Kasumi-1 (cell line): Measurements from ENCODE around the gene FGF22.

Experiments used
- DNase-seq, 2 experiments: peaks; one replicate each; lab custom pipeline; 2025; lab: John Stamatoyannopoulos, UW

FGF22 gene

DNA sequence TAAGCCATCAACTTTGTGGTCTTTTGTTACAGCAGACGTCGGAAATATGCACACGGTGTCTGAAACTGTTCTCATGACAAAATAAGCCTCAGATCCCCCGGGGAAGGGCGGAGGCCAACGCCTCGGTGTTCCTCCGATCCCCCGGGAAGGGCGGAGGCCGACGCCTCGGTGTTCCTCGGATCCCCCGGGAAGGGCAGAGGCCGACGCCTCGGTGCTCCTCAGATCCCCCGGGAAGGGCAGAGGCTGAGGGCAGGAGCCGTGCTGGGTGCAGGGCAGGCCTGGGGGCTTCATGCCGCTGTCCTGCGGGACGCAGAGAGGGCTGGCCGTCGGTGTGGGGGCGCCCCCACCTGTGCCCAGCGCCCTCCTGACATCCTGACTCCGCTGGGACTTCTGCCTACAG lies 4.7 kb downstream of the FGF22 start:
- DNase-seq, result no peak

DNA sequence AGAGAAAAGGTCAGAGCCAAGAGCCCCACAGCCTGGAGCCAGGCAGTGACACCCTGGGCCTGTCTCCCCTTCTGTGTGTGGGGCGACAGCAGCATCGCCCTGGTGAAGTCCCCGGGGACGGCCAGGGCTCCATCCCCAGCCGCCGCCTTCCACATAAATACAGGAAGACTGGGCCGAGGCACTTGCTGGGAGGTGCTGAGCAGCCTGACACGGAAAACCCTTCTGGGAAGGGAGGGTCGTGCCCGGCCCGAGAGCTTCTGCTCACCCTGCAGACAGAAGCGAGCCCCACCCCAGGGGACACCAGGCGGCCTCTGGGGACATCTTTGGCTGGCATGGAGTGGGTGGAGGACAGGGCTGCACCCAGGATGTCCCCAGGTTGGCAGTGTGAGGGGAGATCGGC lies 5.1 kb downstream of the FGF22 start:
- no peak for DNase-seq

DNA sequence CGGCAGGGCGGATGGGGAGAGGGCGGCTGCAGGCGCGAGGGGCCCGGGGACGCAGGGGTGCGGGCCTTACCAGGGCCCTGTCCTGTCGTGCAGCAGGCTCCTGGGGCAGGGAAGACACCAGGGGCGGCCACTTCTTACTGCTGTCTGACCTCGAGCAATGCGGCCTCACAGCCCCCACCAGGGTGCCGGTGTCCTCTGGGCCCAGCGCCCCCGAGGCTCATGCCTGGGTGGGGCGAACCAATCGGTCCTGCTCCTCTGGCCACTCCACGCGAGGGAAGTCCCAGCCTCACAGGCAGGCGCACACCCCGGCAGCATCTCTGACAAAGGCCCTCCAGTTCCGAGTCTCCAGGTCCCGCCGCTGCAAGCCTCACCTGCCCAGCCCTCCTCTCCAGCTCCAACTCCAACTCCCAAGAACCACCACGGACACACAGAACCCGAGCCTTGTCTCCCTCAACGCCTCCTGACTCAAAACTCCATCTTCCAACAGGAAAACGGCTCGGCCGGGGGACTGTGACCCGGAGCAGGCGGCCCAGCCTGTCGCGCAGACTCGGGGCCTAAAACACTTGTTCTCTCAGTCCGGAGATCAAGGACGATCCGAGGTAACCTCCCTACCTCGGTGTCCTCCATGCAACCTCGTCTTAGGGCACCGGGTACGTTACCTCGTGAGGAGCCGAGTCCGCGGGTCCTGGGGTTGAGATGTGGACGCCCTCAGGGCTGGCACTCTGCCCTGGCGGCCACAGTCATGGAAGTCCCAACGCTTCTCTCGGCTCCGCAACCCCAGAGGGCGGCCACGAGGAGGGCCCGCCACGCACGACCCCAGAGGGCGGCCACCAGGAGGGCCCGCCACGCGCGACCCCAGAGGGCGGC lies 6.5 kb downstream of the FGF22 start:
- DNase-seq, result no peak

DNA sequence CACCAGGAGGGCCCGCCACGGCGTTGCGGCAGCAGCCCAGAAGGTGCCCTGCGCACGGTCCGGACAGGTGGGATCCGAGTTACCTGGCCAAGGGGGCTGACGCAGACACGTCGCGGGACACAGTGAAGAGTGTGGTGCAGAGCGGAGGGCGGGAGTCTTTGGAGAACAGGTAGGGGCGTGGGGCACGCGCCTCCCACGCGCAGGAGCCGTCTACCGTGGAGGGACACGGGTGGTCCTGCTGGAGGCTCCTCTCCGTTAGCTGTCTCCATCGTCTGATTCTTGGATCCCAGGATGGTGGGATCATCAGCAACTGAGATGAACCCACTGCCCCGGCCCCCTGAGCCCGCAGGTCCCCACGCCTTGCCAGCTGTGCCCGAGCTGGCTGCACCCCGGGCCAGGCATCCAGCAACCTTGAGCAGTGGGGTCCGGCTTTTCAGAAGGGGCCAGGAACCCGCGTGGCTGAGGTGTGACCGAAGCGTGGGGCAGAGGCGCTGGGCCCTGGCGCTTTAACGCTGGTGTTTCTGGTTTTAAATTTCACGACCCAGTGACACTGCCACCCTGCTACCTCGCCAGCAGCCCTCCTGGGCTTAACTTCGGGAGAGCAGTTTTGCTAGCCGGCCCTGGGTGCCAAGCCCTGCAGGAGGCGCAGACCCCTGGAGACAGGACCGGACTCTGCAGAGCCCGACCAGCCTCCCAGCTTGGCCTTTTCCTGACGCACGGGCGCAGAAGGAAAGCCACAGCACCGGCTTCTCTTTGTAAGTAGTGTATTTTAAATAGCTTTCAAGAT lies 7.3 kb downstream of the FGF22 start:
- no peak for DNase-seq

DNA sequence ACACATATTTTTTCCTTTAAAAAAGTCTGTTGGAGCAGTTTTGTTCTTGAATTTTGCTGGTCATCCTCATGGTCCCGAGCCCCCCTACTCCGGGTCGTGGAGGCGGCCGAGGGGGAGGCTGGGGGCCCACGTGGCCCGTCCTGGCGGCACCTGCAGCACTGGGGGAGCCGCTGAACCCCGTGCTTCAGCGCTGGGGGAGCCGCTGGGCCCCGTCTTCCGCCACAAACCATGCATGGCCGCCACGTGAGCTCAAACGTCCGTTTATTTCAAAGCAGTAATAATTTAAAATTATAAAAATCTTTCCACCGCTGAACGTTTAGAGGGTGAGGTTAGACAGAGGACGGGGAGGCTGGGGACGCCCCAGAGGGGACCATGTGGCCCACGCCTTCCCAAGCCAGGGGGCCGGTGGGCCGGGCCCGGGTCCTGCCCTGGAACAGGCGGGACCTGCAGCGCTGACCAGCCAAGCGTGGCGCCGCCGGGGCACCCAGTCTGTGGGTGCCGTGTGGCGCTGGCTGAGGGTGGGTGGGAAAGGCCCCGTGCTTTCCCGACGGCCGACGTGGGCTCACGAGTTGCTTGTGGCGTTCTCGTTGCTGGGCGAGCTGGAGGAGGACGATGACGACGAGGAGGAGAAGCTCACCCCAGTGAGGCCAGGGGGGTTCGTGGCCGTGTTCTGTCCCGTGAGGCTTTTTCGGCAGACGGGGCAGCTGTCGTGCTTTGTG lies 8.0 kb downstream of the FGF22 start:
- DNase-seq, result no peak

DNA sequence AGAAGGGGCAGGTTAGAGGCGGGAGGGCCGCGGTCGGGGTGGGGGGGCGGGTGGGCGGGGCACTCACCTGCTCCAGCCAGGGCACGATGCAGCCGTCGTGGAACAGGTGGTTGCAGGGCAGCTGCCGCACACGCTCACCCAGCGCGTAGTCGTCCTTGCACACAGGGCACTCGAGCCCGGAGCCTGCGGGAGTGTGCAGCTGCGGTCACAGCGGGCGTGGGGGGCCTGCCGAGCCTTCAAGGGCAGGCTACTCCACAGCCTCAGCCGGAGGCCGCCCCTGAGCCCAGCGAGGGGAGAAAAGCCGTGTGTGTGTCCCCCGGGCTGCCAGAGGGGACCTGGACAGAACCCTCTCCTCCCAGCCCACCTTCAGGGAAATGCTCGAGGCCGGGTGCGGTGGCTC lies 8.6 kb downstream of the FGF22 start:
- no peak for DNase-seq

DNA sequence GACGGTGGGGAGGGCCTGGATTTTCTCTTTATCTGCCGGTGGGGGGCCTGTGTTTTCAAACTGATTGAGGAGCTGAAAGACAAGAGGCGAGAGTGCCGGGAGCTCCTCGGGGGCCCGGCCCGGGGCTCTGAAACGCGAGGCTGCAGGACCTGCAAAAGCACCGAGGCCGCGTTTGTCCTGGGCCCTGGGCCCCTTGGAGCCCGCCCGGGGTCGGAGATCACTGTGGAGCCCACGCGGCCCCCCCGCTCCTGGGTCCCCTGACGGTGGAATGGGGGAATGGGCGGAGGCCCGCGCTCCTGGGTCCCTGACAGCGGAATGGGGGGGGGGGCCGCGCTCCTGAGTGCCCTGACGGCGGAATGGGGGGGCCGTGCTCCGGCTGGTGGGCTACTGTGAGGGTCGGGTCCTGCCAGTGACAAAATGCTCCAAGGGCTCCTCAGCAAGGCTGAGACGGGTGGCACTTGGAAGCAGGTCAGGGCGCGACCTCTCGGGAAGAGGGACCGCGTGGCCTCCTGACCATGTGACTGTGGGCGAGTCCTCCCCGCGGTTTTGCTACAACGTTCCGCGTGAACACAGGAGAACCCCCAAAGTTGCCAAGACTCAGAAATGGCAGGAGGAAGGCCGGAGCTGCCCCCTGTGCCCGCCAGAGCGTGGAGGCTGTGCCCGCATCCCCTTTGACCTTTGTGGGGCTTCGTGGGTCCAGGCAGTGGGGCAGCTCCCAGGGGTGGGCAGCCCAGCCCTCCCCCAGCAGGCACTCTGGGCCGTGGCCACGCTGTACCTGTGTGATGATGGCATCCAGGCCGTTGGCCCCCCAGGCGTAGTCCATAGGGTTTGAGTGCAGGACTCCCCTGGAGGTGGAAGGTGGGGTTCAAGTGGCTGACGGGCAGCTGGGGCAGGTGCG lies 9.5 kb downstream of the FGF22 start:
- DNase-seq, result no peak

DNA sequence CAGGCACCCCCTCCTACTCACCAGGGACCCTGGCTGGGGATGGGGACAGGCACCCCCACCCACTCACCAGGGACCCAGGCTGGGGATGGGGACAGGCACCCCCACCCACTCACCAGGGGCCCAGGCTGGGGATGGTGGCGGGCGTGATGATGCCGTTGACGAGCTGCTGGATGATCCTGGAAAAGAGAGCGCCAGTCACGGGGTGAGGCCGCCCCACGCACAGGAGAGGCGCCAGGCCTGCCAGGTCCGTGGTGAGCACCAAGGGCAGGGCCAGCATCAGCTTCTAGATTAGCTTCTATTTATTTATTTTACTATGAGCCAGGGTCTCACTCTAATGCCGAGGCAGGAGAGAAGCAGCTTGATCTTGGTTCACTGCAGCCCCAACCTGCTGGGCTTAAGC lies 10.4 kb downstream of the FGF22 start:
- no peak for DNase-seq

GRCh38 chr19:651114-651818 lies 11.6 kb downstream of the FGF22 start:
- DNase-seq, result no peak

DNA sequence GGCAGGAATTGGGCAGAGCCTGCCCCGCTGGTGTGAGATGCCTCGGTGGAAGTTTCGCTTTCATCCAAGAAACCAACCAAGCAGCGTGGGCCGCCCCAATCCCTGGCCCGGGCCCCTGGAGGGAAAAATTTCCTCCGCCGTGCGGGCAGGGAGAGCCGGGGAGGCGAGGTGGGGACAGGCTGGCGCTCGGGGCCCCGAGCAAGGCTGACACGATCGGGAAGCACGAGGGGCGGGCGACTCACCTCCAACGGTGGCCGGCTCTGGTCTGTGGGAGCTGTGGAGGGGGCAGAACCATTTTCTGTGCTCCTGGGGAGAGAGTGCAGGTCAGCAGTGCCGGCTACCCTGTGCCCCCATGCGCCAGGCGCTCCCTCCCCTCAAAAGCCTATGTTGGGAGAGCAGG lies 12.3 kb downstream of the FGF22 start:
- DNase-seq, result no peak

DNA sequence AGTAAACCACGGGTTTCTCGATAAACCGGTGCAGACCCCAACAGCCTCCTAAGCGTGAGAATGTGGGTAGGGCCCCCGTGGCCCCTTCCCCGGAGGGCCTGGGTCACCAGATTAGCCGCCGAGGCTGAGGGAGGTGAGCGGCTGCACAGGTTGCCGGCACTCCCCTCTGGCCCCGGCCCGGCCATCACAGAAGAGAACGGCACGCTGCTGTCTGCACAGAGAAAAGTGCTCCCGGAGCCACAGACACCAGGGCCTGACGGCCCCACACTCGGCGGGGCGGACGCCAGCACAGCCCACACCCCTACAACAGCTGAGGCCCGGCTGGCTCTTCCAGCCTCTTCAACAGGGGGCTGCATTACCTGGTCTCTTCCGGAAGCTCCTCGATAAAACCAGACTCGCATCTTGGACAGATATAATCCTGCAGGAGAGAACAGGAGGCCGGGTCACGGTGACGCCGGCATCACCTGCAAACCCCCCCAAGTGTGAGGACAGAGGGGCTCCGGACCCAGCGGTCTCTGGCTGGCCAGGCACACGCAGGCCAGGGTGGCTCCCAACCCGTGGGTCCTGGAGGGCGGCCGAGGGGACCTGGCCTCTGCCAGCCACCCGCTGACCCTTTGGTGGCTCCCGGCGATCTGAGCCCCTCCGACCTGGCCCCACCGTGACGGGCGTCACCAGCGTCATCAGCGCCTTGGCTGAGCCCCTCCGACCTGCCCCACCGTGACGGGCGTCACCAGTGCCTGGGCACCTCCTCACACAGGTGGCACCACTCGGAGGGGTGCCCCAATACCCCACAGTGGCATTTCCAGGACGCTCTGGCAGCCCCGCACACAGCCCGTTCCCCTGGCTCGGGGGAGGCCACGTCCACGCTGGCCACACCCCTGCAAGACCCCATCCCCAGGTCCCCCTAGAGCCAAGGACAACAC lies 13.0 kb downstream of the FGF22 start:
- DNase-seq, result no peak

- DNase-seq, result no peak
These were observed 13.7 kb downstream of the FGF22 start for GRCh38 chr19:653425-653824.

DNA sequence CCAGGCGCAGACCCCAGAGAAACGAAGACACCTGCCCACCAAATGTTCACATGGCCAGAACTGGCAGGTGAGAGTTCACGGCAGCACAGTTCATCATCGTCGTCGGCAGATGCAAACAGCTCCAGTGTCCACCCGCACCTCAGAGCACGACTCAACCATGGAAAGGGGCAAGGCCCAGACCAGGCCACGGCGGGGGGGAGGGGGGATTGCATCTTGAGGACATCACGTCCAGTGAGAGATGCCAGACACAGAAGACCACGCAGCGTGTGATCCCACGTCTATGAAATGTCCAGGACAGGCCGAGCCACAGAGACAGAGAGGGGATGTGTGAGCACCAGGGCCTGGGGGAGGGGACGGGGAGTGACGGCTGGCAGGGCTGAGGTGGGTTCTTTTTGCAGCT lies 16.0 kb downstream of the FGF22 start:
- DNase-seq, result no peak

GRCh38 chr19:656751-657559 lies 17.3 kb downstream of the FGF22 start:
- DNase-seq, result no peak

GRCh38 chr19:657611-658010 lies 17.9 kb downstream of the FGF22 start:
- DNase-seq, result no peak

GRCh38 chr19:658059-658839 lies 18.6 kb downstream of the FGF22 start:
- no peak for DNase-seq

DNA sequence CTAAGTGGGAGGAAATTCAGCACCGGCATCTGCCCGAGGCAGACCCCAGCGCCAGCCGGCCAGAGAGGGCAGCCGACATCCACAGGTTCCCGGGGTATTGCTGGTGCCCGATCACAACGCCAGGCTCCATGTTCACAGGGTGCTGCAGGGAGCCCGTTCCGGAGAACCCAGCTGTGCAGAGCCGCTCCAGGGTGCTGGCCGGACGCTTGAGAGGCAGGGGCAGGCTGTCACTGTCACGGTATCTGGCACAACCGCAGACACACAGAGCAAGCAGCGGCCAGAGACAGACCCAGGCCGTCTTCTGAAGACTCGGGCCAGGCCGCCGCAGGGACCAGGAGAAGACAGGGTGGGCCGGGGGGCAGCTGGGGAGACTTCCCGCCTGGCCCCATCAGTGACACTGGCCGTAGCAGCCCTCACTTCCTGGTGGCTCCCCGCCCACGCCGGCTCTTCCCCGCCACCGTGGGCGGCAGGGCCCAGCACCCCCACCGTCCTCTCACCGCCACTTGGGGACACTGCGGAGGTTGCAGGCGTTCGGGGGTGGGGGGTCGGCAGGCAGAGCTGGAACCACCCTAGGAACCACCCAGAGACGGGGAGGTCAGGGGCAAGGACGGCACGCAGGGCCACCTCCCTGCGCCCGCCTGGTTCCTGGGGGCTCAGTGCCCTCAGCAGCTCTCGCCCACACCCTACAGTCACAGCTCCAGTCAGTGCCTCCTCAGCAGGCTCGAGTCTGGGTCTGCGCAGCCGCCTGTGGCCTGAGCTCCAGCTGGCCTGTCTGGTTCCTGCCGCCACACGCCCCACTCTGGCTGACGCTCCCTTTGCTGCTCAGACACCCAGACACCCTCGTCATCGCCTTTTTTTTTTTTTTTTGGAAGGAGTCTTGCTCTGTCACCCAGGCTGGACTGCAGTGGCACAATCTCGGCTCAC lies 19.5 kb downstream of the FGF22 start:
- DNase-seq, result no peak
